H9 (cell line): ENCODE measurements around the gene ENTREP3. TPM values are rescaled to one million over a fixed set of nuclear protein-coding genes. Genes with fewer than 3 reads are reported as not detected.
"Not testable (repeated sequence)": the region's sequence is repeated elsewhere in the genome, so short reads cannot be mapped to it uniquely, and the experiment has no call there.

Experiments
- DNase-seq: peaks from one replicate; pipeline ENCODE4 v3.0.0-alpha.2; 2017
- H2AFZ ChIP-seq: one replicate; pipeline ENCODE4 v1.6.1; 2013; ENCODE audit warnings: mild to moderate bottlenecking, low read length, control low read depth, moderate library complexity
- H2AK5ac ChIP-seq: 2 replicates; pipeline ENCODE4 v1.6.1; 2013; ENCODE audit warnings: low read length, control low read depth, mixed read lengths; ENCODE audit not compliant: insufficient read length
- H2BK120ac ChIP-seq: one replicate; pipeline ENCODE4 v1.6.1; 2013; ENCODE audit warnings: low read depth, mild to moderate bottlenecking, low read length, control low read depth, inconsistent platforms; ENCODE audit not compliant: poor library complexity, severe bottlenecking
- H2BK12ac ChIP-seq: 2 replicates; pipeline ENCODE4 v1.6.1; 2013; ENCODE audit warnings: low read length, control low read depth, mixed read lengths, low read depth; ENCODE audit not compliant: insufficient read length
- H2BK15ac ChIP-seq: 2 replicates; pipeline ENCODE4 v1.6.1; 2013; ENCODE audit warnings: low read depth, low read length, control low read depth
- H2BK20ac ChIP-seq: one replicate; pipeline ENCODE4 v1.6.1; 2013; ENCODE audit warnings: low read depth, mild to moderate bottlenecking, low read length, control low read depth, inconsistent platforms; ENCODE audit not compliant: poor library complexity, severe bottlenecking
- H2BK5ac ChIP-seq: 2 replicates; pipeline ENCODE4 v1.6.1; 2013; ENCODE audit warnings: low read length, control low read depth, mixed read lengths; ENCODE audit not compliant: insufficient read length
- H3K14ac ChIP-seq: 2 replicates; pipeline ENCODE4 v1.6.1; 2013; ENCODE audit warnings: low read length, control low read depth; ENCODE audit not compliant: insufficient read depth
- H3K18ac ChIP-seq: 2 replicates; pipeline ENCODE4 v1.6.1; 2013; ENCODE audit warnings: low read depth, mild to moderate bottlenecking, mixed read lengths, low read length, control low read depth; ENCODE audit not compliant: insufficient read length
- H3K23ac ChIP-seq: 2 replicates; pipeline ENCODE4 v1.6.1; 2013; ENCODE audit warnings: low read length, control low read depth, mixed read lengths, low read depth; ENCODE audit not compliant: insufficient read length
- H3K23me2 ChIP-seq: 2 replicates; pipeline ENCODE4 v1.6.1; 2013; ENCODE audit warnings: low read depth, mild to moderate bottlenecking, mixed read lengths, low read length, control low read depth; ENCODE audit not compliant: insufficient read length, poor library complexity, severe bottlenecking
- H3K27ac ChIP-seq: 2 replicates; pipeline ENCODE4 v1.5.1; 2013; ENCODE audit warnings: low read length, control low read depth, mixed read lengths, low read depth; ENCODE audit not compliant: insufficient read length
- H3K27me3 ChIP-seq: 2 replicates; pipeline ENCODE4 v1.6.1; 2013; ENCODE audit warnings: low read length, control low read depth, inconsistent platforms; ENCODE audit not compliant: insufficient read depth
- H3K4ac ChIP-seq: 2 replicates; pipeline ENCODE4 v1.6.1; 2013; ENCODE audit warnings: low read depth, mild to moderate bottlenecking, control low read depth, inconsistent platforms, low read length, moderate library complexity
- H3K4me1 ChIP-seq: 2 replicates; pipeline ENCODE4 v1.6.1; 2013; ENCODE audit warnings: low read length, control low read depth, inconsistent platforms; ENCODE audit not compliant: insufficient read depth
- H3K4me2 ChIP-seq: 2 replicates; pipeline ENCODE4 v1.6.1; 2013; ENCODE audit warnings: low read length, control low read depth, mixed read lengths; ENCODE audit not compliant: insufficient read length, insufficient read depth
- H3K56ac ChIP-seq: 2 replicates; pipeline ENCODE4 v1.6.1; 2013; ENCODE audit warnings: low read depth, mild to moderate bottlenecking, mixed read lengths, low read length, control low read depth; ENCODE audit not compliant: insufficient read length
- H3K79me1 ChIP-seq: 2 replicates; pipeline ENCODE4 v1.6.1; 2013; ENCODE audit warnings: low read depth, mild to moderate bottlenecking, moderate library complexity, low read length, control low read depth, inconsistent platforms; ENCODE audit not compliant: insufficient read depth, poor library complexity, severe bottlenecking
- H3K79me2 ChIP-seq: 2 replicates; pipeline ENCODE4 v1.6.1; 2013; ENCODE audit warnings: low read length, control low read depth, inconsistent platforms; ENCODE audit not compliant: insufficient read depth
- H3K9ac ChIP-seq: 2 replicates; pipeline ENCODE4 v1.6.1; 2013; ENCODE audit warnings: low read length, control low read depth, mixed read lengths; ENCODE audit not compliant: insufficient read length; ENCODE audit errors: extremely low read depth
- H3K9me3 ChIP-seq: one replicate; pipeline ENCODE4 v1.6.1; 2013; ENCODE audit warnings: low read depth, low read length, inconsistent platforms; ENCODE audit not compliant: control insufficient read depth
- H3T11ph ChIP-seq: one replicate; pipeline ENCODE4 v1.6.1; 2013; ENCODE audit warnings: mild to moderate bottlenecking, low read length, control low read depth, inconsistent platforms
- H4K20me1 ChIP-seq: one replicate; pipeline ENCODE4 v1.6.1; 2013; ENCODE audit not compliant: control insufficient read depth, insufficient read length, insufficient read depth
- H4K5ac ChIP-seq: 2 replicates; pipeline ENCODE4 v1.6.1; 2013; ENCODE audit warnings: low read depth, mild to moderate bottlenecking, mixed read lengths, low read length, control low read depth; ENCODE audit not compliant: insufficient read length
- H4K8ac ChIP-seq: replicated peaks from 2 replicates; pipeline ENCODE4 v1.6.1; 2013; ENCODE audit warnings: low read length, control low read depth, mixed read lengths, low read depth; ENCODE audit not compliant: insufficient read length
- H4K91ac ChIP-seq: 2 replicates; pipeline ENCODE4 v1.6.1; 2013; ENCODE audit warnings: low read depth, mild to moderate bottlenecking, moderate library complexity, mixed read lengths, low read length, control low read depth; ENCODE audit not compliant: insufficient read length
- H3K27ac Mint-ChIP-seq, 3 experiments: 2 replicates in 2 of 3; 3 replicates in 1 of 3; pipeline ENCODE4 v1.8.0; 2020 to 2021; ENCODE audit warnings: mixed read lengths in 3 of 3, mild to moderate bottlenecking in 1 of 3, moderate library complexity in 1 of 3
- H3K27me3 Mint-ChIP-seq: 2 replicates; pipeline ENCODE4 v1.8.0; 2021; ENCODE audit warnings: low read depth, mild to moderate bottlenecking, moderate library complexity, mixed read lengths
- H3K36me3 Mint-ChIP-seq, 3 experiments: 2 replicates in 2 of 3; 3 replicates in 1 of 3; pipeline ENCODE4 v1.8.0; 2020 to 2021; ENCODE audit warnings: low read depth in 3 of 3, mixed read lengths in 3 of 3; ENCODE audit not compliant: insufficient read depth in 1 of 3
- H3K4me1 Mint-ChIP-seq, 2 experiments: 2 replicates each; pipeline ENCODE4 v1.8.0; 2020; ENCODE audit warnings: mixed read lengths in 2 of 2
- H3K4me3 Mint-ChIP-seq, 2 experiments: 2 replicates in 1 of 2; 3 replicates in 1 of 2; pipeline ENCODE4 v1.8.0; 2020 to 2021; ENCODE audit warnings: mild to moderate bottlenecking in 2 of 2, mixed read lengths in 2 of 2, moderate library complexity in 1 of 2
- H3K9me3 Mint-ChIP-seq, 2 experiments: 2 replicates in 1 of 2; 3 replicates in 1 of 2; pipeline ENCODE4 v1.8.0; 2020; ENCODE audit warnings: mild to moderate bottlenecking in 2 of 2, mixed read lengths in 2 of 2, moderate library complexity in 1 of 2
- WGBS: extraction: QIAGEN DNeasy Blood & Tissue Kit; methylation state at CpG from one replicate; pipeline ENCODE4 v1.1.7; 2013; ENCODE audit warnings: missing lambda C conversion rate, low lambda C conversion rate, mixed read lengths; ENCODE audit not compliant: insufficient read length; ENCODE audit errors: extremely low coverage; 5-methylcytosine and 5-hydroxymethylcytosine counted together
- total RNA-seq: library from RNA; stranded (reverse); gene quantifications from 2 replicates; pipeline ENCODE4 v1.2.1, GENCODE V29; 2021
- TF ChIP-seq, protein P1 (sequence below): fragments of 200-600 bp; sonication (generic); conservative IDR thresholded peaks from 3 replicates; pipeline ENCODE4 v1.8.0; 2021; ENCODE audit warnings: antibody characterized with exemption, mild to moderate bottlenecking

ENTREP3 gene
- total RNA-seq, 1 experiment from 2014 or later: 41.0 TPM

DNA sequence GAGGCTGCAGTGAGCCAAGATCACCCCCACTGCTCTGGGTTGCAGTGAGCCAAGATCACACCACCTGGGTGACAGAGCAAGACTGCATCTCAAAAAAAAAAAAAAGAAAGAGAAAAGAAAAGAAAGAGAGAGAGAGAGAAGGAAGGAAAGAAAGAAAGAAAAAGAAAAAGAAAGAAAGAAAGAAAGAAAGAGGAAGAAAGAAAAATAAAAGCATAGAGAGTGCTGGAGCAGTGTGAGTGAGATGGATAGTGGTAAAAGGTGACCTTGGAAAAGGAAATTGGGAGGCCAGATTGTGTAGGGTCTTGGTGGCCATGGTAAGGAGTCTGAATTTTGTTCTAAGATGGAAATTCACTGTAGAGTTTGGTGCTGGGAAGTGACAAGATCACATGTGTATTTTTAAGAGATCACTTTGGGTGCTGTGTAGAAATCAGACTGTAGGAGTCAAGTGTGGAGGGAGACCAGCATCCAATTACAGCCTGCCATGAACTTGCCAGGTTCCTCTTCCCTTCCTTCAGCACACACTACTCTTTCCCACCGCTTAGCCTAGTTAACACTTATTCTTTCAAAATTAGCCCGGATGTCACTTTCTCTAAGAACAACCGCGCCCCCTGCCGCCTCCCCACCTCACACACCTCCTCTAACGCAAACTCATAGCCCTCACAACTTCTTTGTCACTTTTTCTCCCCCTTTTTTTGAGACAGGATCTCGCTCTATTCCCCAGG, 28.9 kb downstream of the ENTREP3 start:
- Histone ChIP-seq H3K9me3 (no peaks in the 10 kb centered on the region), H3K79me1 (no peaks in the 10 kb centered on the region), H4K8ac (no peak overlapping the region), H2AK5ac (no peak overlapping the region), H3T11ph (no peak overlapping the region), H4K91ac (no peak overlapping the region), H4K20me1 (no peaks in the 10 kb centered on the region), H4K5ac (no peak overlapping the region), H3K4me1 (no peaks in the 10 kb centered on the region; the same call in 1 of the 2 replicates), H2BK120ac (no peak overlapping the region), H3K9ac (peak overlapping the region; percentile 71), H3K23me2 (peaks cover 4% of the 10 kb centered on the region), H2AFZ (no peak overlapping the region), H3K27me3 (no peaks in the 10 kb centered on the region), H3K56ac (no peak overlapping the region), H3K18ac (peak overlapping the region; percentile 37), H2BK15ac (no peak overlapping the region), H3K14ac (peak overlapping the region; percentile 44; the same call in 1 of the 2 replicates), H3K27ac (peak overlapping the region; percentile 1), H3K23ac (no peak overlapping the region), H2BK12ac (no peak overlapping the region), H2BK20ac (no peak overlapping the region), H3K4me2 (peak overlapping the region; percentile 81), H3K79me2 (no peaks in the 10 kb centered on the region), H2BK5ac (no peak overlapping the region), H3K4ac (no peak overlapping the region)
- TF ChIP-seq, protein P1, sequence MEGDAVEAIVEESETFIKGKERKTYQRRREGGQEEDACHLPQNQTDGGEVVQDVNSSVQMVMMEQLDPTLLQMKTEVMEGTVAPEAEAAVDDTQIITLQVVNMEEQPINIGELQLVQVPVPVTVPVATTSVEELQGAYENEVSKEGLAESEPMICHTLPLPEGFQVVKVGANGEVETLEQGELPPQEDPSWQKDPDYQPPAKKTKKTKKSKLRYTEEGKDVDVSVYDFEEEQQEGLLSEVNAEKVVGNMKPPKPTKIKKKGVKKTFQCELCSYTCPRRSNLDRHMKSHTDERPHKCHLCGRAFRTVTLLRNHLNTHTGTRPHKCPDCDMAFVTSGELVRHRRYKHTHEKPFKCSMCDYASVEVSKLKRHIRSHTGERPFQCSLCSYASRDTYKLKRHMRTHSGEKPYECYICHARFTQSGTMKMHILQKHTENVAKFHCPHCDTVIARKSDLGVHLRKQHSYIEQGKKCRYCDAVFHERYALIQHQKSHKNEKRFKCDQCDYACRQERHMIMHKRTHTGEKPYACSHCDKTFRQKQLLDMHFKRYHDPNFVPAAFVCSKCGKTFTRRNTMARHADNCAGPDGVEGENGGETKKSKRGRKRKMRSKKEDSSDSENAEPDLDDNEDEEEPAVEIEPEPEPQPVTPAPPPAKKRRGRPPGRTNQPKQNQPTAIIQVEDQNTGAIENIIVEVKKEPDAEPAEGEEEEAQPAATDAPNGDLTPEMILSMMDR: peak; percentile 61
- no CpG with 5 or more reads among the region's 7 CpGs for WGBS
- DNase-seq: peak; percentile 86
- Mint-ChIP-seq H3K9me3 (no peaks in the 10 kb centered on the region; a peak in 1 of 5 replicates), H3K27ac (peak overlapping the region; percentile 91 to 99 (median 97)), H3K36me3 (peaks cover 0 to 10% (median 8%) of the 10 kb centered on the region in 3 experiments; a peak in 4 of 7 replicates), H3K4me3 (peak overlapping the region; percentile 88), H3K4me1 (peaks cover 20 to 27% of the 10 kb centered on the region in 2 experiments), H3K27me3 (peaks cover 30% of the 10 kb centered on the region)

DNA sequence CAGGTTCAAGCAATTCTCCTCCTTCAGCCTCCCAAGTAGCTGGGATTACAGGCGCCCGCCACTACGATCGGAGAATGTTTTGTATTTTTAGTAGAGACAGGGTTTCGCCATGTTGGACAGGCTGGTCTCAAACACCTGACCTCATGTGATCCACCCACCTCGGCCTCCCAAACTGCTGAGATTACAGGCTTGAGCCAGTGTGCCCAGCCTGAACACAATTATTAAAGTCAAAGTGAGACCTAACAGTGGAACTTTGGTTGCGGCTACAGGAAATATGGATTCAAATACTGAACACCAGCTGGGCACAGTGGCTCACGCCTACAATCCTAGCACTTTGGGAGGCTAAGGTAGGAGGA, 29.9 kb downstream of the ENTREP3 start:
- DNase-seq, H3K79me2 ChIP-seq, H3K79me1 ChIP-seq, H2BK15ac ChIP-seq, H3K4ac ChIP-seq, H3K23ac ChIP-seq, H3K9ac ChIP-seq, H3K27ac ChIP-seq, H3K56ac ChIP-seq, H4K5ac ChIP-seq, H2BK5ac ChIP-seq, H3K9me3 ChIP-seq, H2BK12ac ChIP-seq, H3K23me2 ChIP-seq, H3K9me3 Mint-ChIP-seq, H2BK120ac ChIP-seq, H4K91ac ChIP-seq, H3K4me1 ChIP-seq, H3K18ac ChIP-seq, H3K36me3 Mint-ChIP-seq, H2AFZ ChIP-seq, H2BK20ac ChIP-seq, H2AK5ac ChIP-seq, H3K14ac ChIP-seq, H4K8ac ChIP-seq, H4K20me1 ChIP-seq, H3T11ph ChIP-seq, H3K27me3 ChIP-seq: not testable (repeated sequence)
- Mint-ChIP-seq H3K27me3 (peaks cover 20% of the 10 kb centered on the region), H3K4me1 (peaks cover 20 to 27% of the 10 kb centered on the region in 2 experiments), H3K27ac (peak overlapping the region in 1 of 3 experiments; percentile 58; a peak in 1 of 7 replicates), H3K4me3 (peak overlapping the region; percentile 88; a peak in 3 of 5 replicates)
- WGBS: no CpG with 5 or more reads among the region's 8 CpGs
- H3K4me2 ChIP-seq: peak overlapping the region; percentile 81
